SU-DHL-6 (cell line): Measurements from ENCODE around the gene ARHGAP26.

Experiments
- EZH2phosphoT487 ChIP-seq: fragments of 200-600 bp; sonication (generic), shearing (Covaris generic); conservative IDR thresholded peaks from 2 replicates; pipeline ENCODE4 v1.6.1; 2018; ENCODE audit warnings: mild to moderate bottlenecking, antibody characterized with exemption, low read length, moderate library complexity, mixed read lengths
- TF ChIP-seq, protein P1 (sequence below): fragments of 200-600 bp; sonication (generic); IDR thresholded peaks from one replicate; pipeline ENCODE4 v1.5.1; 2017; ENCODE audit warnings: antibody characterized with exemption, mild to moderate bottlenecking, low read length, moderate library complexity; ENCODE audit not compliant: insufficient read depth, poor library complexity, severe bottlenecking

DNA sequence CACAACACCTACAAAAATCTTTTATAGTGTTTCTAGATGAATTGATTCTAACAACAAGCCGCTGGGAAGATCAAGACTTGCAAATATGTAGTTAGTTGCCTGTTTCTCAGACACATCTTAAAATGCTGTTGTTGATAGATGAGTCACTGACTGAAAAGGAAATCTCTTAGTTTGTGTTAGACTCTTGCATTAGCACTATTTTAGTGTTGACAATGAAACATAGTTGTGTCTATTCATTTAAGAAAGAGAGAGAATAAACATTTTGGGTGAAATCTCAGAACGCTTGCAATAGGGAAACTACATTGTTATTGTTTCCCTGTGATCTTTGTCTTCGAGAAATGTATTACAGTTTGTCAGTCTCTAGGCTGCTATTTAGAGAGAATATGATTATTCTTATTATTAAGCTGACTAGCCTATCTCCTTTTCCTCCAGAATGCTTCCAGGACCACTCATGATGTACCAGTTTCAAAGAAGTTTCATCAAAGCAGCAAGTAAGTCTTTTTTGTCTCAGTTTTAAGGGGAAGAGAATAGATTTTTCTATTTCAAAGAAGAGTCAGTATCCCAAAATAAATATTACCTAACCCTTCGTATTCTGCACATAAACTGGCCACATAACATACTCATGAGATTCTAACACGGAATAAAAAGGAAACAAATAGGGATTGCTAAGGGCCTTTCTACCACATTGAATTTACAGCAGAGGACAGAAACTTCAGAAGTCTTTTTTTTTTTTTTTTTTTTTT is 285.6 kb downstream of the ARHGAP26 start:
- TF ChIP-seq, protein P1, sequence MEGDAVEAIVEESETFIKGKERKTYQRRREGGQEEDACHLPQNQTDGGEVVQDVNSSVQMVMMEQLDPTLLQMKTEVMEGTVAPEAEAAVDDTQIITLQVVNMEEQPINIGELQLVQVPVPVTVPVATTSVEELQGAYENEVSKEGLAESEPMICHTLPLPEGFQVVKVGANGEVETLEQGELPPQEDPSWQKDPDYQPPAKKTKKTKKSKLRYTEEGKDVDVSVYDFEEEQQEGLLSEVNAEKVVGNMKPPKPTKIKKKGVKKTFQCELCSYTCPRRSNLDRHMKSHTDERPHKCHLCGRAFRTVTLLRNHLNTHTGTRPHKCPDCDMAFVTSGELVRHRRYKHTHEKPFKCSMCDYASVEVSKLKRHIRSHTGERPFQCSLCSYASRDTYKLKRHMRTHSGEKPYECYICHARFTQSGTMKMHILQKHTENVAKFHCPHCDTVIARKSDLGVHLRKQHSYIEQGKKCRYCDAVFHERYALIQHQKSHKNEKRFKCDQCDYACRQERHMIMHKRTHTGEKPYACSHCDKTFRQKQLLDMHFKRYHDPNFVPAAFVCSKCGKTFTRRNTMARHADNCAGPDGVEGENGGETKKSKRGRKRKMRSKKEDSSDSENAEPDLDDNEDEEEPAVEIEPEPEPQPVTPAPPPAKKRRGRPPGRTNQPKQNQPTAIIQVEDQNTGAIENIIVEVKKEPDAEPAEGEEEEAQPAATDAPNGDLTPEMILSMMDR, result no peak
- no peak for TF ChIP-seq EZH2phosphoT487
